DOHH2 (cell line): ENCODE measurements around the gene ITGBL1.

ENCODE experiments used
- H3F3A ChIP-seq: fragments of 200-600 bp; sonication (generic), shearing (Covaris generic); 2 replicates; pipeline ENCODE4 v1.6.0; 2016; ENCODE audit warnings: antibody characterized with exemption, mild to moderate bottlenecking; ENCODE audit not compliant: control insufficient read depth, insufficient read depth
- H3K27ac ChIP-seq: fragments of 200-600 bp; sonication (generic); 2 replicates; pipeline ENCODE4 v1.5.1; 2014; ENCODE audit warnings: low read depth, mild to moderate bottlenecking, low read length, moderate library complexity
- H3K27me3 ChIP-seq: fragments of 200-600 bp; sonication (generic); 2 replicates; pipeline ENCODE4 v1.6.1; 2014; ENCODE audit warnings: mild to moderate bottlenecking, low read length, mixed read lengths; ENCODE audit not compliant: control insufficient read depth
- H3K36me3 ChIP-seq: fragments of 200-600 bp; sonication (generic); 2 replicates; pipeline ENCODE4 v1.6.1; 2014; ENCODE audit warnings: mild to moderate bottlenecking, low read length, moderate library complexity, mixed read lengths; ENCODE audit not compliant: control insufficient read depth
- H3K4me1 ChIP-seq: fragments of 200-600 bp; sonication (generic); 2 replicates; pipeline ENCODE4 v1.6.1; 2014; ENCODE audit warnings: mild to moderate bottlenecking, low read length, mixed read lengths; ENCODE audit not compliant: control insufficient read depth
- H3K4me2 ChIP-seq: fragments of 200-600 bp; sonication (generic); 2 replicates; pipeline ENCODE4 v1.6.0; 2014; ENCODE audit warnings: mild to moderate bottlenecking, low read length, moderate library complexity
- H3K4me3 ChIP-seq: fragments of 200-600 bp; sonication (generic); 2 replicates; pipeline ENCODE4 v1.5.1; 2014; ENCODE audit warnings: mild to moderate bottlenecking, low read length, mixed read lengths
- H3K79me2 ChIP-seq: fragments of 200-600 bp; sonication (generic); 2 replicates; pipeline ENCODE4 v1.6.1; 2014; ENCODE audit warnings: mild to moderate bottlenecking, low read length, mixed read lengths; ENCODE audit not compliant: control insufficient read depth
- H3K9me2 ChIP-seq: fragments of 200-600 bp; sonication (generic); replicated peaks from 2 replicates; pipeline ENCODE4 v1.6.1; 2014; ENCODE audit warnings: mild to moderate bottlenecking, low read length, mixed read lengths; ENCODE audit not compliant: control insufficient read depth
- H3K9me3 ChIP-seq: fragments of 200-600 bp; sonication (generic); 2 replicates; pipeline ENCODE4 v1.6.1; 2014; ENCODE audit warnings: antibody characterized with exemption, low read length, mixed read lengths; ENCODE audit not compliant: control insufficient read depth, insufficient read depth
- H4K20me1 ChIP-seq: fragments of 200-600 bp; sonication (generic); 2 replicates; pipeline ENCODE4 v1.6.0; 2014; ENCODE audit warnings: low read depth, mild to moderate bottlenecking, antibody characterized with exemption, low read length, moderate library complexity; ENCODE audit not compliant: control insufficient read depth, insufficient read depth
- CTCF ChIP-seq: fragments of 200-600 bp; sonication (generic); IDR thresholded peaks from one replicate; pipeline ENCODE4 v1.5.1; 2014; ENCODE audit warnings: antibody characterized with exemption, mild to moderate bottlenecking, low read depth, low read length; ENCODE audit not compliant: poor library complexity, severe bottlenecking
- EZH2phosphoT487 ChIP-seq: fragments of 200-600 bp; sonication (generic); IDR thresholded peaks from 2 replicates; pipeline ENCODE4 v1.6.1; 2017; ENCODE audit warnings: borderline replicate concordance, mild to moderate bottlenecking, antibody characterized with exemption, low read length, moderate library complexity, mixed read lengths

Gene ITGBL1

GRCh38 chr13:101763191-101763590, 310.7 kb downstream of the ITGBL1 start:
- Histone ChIP-seq H3K4me2 (no peak overlapping the region), H3K4me1 (no peaks in the 10 kb centered on the region), H3K27me3 (no peaks in the 10 kb centered on the region), H3K4me3 (no peak overlapping the region), H3K36me3 (no peaks in the 10 kb centered on the region), H4K20me1 (no peaks in the 10 kb centered on the region), H3K9me3 (no peaks in the 10 kb centered on the region), H3K79me2 (no peaks in the 10 kb centered on the region), H3F3A (no peaks in the 10 kb centered on the region), H3K9me2 (no peaks in the 10 kb centered on the region), H3K27ac (no peak overlapping the region)
- no peak for TF ChIP-seq CTCF
- TF ChIP-seq EZH2phosphoT487 = no peak
